H4 (cell line): ENCODE measurements around the gene C4B. TPM values are rescaled to one million over a fixed set of nuclear protein-coding genes. Genes with fewer than 3 reads are reported as not detected.
"Not testable (repeated sequence)": the region's sequence is repeated elsewhere in the genome, so short reads cannot be mapped to it uniquely, and the experiment has no call there.

Experiments used
- DNase-seq: peaks from one replicate; pipeline ENCODE4 v3.0.0-alpha.2; 2015; ENCODE audit warnings: low spot score
- total RNA-seq: library from RNA; depleted of rRNA; stranded (reverse); fragments of >200 nt; shearing (Covaris generic); gene quantifications from 2 replicates; pipeline ENCODE4 v1.2.3, GENCODE V29; 2014; rRNA removed

Gene C4B
- 6.5 and 10.9 TPM in 2 replicates for total RNA-seq

GRCh38 chr6:32014547-32014946, at the start of gene C4B:
C4B (plus strand) TSS chr6:32014795; CDS start chr6:32014846, 51 bp downstream.
- DNase-seq: not testable (repeated sequence)

- DNase-seq: no peak
These were observed 48.9 kb upstream of the C4B start for GRCh38 chr6:31965700-31966099.

DNA sequence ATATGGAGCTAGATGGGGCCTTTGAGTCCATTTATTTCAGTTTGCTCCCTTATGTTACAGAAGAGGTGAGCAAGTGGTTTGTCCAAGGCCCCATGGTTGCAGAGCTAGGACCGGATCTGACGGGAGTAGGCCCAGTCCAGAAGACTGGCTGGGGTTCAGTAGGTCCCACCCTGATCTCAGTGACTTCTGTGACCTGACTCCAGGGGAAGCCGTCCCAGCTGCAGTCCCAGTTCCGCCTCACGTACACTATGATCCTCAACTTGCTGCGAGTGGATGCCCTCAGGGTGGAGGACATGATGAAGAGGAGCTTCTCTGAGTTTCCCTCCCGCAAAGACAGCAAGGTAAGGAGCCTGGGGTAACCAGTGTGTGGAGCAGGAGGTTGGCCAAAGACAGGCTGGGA, 48.1 kb upstream of the C4B start:
- DNase-seq: no peak

- DNase-seq: no peak
These were observed 47.3 kb upstream of the C4B start for GRCh38 chr6:31966997-31967925.

GRCh38 chr6:31967926-31968320, 46.7 kb upstream of the C4B start:
- DNase-seq: no peak

- DNase-seq: no peak
These were observed 46.3 kb upstream of the C4B start for GRCh38 chr6:31968326-31968725.

- DNase-seq: no peak
These were observed 45.5 kb upstream of the C4B start for GRCh38 chr6:31968791-31969711.

DNA sequence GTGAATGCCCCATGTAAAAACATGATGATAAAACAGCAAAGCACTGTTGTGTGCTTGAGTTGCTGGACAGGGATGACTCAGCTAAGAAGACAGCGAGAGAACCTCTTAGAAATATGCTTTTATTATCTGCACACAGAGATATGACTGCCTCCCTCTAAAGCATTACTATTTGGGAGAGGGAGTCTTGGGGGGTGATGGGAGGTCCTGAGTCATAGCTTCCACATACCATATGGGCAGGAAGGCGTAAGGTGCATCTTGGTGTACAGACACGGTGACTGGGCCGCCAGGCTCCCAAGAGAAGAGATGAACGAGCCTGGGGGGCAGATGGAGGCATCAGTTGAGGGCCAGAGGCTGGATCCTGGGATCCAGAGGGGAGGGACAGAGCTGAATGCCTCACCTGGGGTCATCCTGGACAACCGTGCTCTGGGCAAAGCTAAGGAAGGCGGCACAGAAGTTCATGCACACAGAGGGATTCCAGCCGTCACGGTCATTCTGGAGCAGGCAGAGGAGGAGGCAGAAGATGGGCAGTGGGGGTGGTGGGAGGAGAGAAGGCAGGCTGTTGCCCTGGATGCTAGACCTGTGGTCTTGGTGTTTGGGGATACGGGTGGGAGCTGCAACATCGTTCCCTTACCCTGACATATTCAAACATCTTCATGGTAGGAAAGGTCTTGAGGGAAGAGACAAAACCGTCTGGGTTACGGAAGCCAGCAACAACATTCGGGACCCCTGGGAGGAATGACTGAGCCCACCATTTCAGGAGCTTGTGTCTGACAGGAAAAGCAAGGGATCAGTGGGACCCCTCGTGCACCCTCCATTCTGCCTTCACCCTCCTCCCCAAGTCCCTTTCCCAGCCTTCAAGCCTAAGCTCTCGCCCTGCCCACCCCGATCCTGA, 44.6 kb upstream of the C4B start:
- DNase-seq: no peak

DNA sequence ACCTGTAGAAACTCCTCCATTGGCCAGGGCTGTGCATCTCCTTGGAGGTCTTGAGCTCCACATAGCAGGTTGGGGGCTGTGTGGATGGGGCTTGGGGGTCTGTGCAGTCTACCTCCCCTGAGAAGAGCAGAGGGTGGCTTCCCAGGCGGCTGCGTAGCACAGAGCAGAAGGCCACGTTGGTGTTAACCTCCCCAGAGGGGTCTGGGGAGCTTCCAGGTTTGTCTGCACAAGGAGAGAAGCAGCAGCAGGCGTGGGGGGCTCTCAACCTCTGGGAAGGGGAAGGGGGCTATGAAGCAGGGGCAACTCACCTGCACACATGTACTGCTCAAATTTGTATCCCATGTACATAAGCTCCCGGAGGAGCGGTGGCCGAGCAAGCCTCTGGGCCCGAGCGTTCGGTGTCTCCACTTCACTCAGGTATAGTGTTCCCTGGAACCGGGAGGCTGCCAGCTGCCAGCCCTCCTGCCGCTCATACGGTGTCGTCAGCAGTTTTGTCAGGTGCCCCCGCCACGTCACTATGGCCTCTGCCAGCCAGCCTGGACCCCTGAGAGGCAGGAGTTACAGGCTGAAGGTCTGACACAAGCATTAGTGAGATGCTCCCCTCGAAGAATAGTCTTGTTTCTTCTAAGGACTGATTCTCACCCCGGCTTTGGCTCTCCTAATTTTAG, 43.9 kb upstream of the C4B start:
- DNase-seq: no peak

DNA sequence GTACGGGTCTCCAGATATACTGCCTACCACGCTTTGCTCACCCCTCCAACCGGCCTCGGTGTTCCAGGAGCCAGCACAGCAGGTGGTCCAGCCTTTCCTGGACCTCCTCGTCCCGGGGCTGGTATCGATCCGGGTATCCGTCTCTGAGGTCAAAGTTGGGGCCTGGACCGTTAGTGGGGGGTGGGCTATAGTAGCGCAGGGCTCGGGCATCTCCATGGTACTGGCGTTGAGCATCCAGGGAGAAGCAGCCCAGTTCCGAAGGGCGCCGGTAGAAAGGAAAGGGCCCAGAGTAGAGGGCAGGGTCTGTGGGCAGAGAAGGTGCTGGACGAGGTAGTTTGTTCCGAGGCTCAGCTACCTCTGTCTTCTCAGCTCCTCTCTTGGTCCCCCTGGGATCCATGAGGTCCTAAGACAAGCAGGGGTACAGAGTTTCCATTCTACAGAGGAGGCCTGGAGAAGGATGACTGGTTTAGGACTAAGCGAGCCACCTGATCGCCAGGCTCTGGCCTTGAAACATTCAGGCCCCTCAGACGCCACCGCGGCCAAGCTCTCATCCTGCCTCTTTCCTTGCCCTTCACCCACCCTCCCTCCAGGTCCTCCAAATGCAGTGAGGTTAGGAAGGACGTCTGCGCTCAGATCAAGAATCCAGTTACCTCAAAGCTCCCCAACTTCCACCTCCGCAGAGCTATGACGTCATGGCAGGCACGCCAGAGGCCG, 43.2 kb upstream of the C4B start:
- no peak for DNase-seq

DNA sequence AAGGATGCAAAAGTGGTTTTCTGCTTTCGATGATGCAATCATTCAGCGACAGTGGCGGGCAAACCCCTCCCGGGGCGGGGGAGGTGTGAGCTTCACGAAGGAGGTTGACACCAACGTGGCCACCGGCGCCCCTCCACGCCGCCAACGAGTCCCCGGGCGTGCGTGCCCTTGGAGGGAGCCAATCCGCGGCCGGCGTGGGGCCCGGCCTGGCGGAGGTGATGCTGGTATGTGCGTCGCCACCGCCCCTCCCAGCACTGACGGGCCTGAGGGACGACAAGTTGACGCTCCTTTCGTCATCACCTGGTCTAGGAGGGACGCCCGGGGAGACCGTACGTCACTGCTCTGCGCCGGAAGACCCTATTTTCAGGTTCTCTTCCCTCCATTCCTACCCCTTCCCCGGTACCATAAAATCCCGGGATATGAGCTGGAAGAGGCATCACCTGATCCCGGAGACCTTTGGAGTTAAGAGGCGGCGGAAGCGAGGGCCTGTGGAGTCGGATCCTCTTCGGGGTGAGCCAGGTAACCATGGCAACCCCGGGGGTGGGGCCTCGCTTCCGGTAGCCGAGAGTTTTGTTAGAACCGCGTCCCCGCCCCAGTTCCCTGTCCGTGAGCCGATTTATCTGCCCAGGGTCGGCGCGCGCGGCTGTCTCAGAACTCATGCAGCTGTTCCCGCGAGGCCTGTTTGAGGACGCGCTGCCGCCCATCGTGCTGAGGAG, 42.4 kb upstream of the C4B start, which contains the start of gene DXO:
TSS of gene DXO (minus strand) at position 146 of the 716 bp plus-strand sequence. CDS start 463 bp downstream, outside the sequence.
- peak; percentile 99 for DNase-seq

- no peak for DNase-seq
These were observed 41.8 kb upstream of the C4B start for GRCh38 chr6:31972709-31973350.

DNA sequence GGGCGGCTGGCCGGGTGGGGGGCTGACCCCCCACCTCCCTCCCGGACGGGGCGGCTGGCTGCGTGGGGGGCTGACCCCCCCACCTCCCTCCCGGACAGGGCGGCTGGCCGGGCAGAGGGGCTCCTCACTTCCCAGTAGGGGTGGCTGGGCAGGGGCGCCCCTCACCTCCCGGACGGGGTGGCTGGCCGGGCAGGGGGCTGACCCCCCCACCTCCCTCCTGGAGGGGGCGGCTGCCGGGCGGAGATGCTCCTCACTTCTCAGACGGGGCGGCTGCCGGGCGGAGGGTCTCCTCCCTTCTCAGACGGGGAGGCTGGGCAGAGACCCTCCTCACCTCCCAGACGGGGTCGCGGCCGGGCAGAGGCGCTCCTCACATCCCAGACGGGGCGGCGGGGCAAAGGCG, 38.5 kb upstream of the C4B start:
- not testable (repeated sequence) for DNase-seq

DNA sequence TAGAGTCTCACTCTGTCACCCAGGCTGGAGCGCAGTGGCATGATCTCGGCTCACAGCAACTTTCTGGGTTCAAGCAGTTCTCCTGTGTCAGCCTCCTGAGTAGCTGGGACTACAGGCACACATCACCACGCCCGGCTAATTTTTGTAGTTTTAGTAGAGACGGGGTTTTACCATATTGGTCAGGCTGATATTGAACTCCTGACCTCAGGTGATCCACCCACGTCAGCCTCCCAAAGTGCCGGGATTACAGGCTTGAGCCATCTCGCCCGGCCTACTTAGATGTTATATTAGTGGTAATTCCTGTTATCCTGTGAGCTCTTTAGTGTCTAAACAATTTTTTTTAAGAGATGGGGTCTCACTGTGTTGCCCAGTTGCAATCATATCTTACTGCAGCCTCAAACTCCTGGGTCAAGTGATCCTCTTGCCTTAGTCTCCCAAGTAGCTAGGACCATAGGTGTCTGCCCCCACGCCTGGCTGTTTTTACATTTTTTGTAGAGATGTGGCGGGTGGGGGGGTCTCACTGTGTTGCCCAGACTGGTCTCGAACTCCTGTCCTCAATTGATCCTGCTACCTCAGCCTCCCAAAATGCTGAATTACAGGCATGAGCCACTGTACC, 36.7 kb upstream of the C4B start:
- DNase-seq: no peak

DNA sequence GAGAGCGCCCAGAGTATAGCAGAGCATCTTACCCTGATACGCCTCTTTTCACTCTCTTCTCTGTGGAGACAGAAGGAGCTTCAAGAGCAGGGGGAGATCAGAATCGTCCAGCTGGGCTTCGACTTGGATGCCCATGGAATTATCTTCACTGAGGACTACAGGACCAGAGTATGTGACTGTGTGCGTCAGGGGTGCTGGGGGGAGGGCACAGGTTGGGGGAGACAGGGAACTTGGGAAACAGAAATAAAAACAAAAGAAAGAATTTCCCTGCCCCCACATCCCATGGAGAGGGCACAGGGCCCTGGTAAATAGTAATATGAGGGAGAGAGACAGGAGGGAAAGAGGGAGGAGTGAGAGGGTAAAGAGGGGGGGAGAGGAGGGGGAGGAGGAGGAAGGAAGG, 35.8 kb upstream of the C4B start:
- DNase-seq: no peak

DNA sequence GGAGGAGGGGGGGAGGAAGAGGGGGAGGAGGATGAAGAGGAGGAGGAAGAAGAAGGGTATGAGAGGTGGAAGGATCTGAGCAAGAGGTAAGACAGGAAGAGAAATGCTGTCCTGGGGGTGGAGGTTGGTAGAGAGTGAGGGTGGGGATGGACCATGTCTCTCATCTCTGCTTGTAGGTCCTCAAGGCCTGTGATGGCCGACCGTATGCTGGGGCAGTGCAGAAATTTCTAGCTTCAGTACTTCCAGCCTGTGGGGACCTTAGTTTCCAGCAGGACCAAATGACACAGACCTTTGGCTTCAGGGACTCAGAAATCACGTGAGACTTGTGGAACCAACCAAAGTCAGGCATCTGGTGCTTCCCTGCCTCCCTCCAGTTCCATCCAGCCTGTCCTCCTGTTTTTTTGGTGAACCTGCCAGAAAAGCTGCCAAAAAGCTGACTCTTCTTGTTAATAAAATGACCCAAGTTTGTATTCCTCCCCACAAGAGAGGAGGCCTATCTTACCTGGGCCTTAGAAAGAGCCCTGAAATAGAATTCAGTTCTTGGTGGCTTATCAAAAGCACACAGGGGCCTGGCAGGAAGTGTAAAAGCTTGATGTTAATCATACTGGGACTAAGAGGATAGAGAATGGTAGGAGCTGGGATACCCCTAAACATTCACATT, 35.2 kb upstream of the C4B start:
- DNase-seq: no peak

- DNase-seq: not testable (repeated sequence)
These were observed 34.3 kb upstream of the C4B start for GRCh38 chr6:31980195-31980876.
